HG02623 (cell line): ENCODE results near the gene PFAS.
"Not testable (repeated sequence)": the region's sequence is repeated elsewhere in the genome, so short reads cannot be mapped to it uniquely, and the experiment has no call there.

Experiments
- ATAC-seq: cut with Tn5 transposase; IDR thresholded peaks from one replicate; pipeline ENCODE4 v1.9.1; 2021; ENCODE audit warnings: moderate library complexity; ENCODE audit not compliant: unreplicated experiment

The PFAS gene

GRCh38 chr17:8248751-8249607, at the start of gene PFAS:
Gene PFAS (plus strand): TSS chr17:8249289. CDS start chr17:8253938, 4,649 bp downstream.
- ATAC-seq: peak; percentile 40

GRCh38 chr17:8204761-8205555, 44.1 kb upstream of the PFAS start:
- ATAC-seq: no peak

- ATAC-seq: no peak
These were observed 42.6 kb upstream of the PFAS start for GRCh38 chr17:8206536-8206935.

- ATAC-seq: peak; percentile 83
These were observed 39.0 kb upstream of the PFAS start, which contains the start of gene AURKB for GRCh38 chr17:8209907-8210760. Gene AURKB (minus strand): TSS chr17:8210575. CDS start chr17:8210224, 351 bp downstream.

- no peak for ATAC-seq
These were observed 38.2 kb upstream of the PFAS start for GRCh38 chr17:8210761-8211458.

- ATAC-seq: no peak
These were observed 36.5 kb upstream of the PFAS start for GRCh38 chr17:8212312-8213180.

- not testable (repeated sequence) for ATAC-seq
These were observed 35.1 kb upstream of the PFAS start for GRCh38 chr17:8214000-8214399.

- ATAC-seq: no peak
These were observed 28.1 kb upstream of the PFAS start for GRCh38 chr17:8220783-8221662.

GRCh38 chr17:8221663-8222379, 27.3 kb upstream of the PFAS start:
- ATAC-seq: peak; percentile 39

GRCh38 chr17:8222380-8222629, 26.8 kb upstream of the PFAS start:
- ATAC-seq: peak; percentile 31

- peak; percentile 17 for ATAC-seq
These were observed 26.3 kb upstream of the PFAS start for GRCh38 chr17:8222630-8223355.

GRCh38 chr17:8223356-8224126, 25.5 kb upstream of the PFAS start:
- no peak for ATAC-seq

- no peak for ATAC-seq
These were observed 23.9 kb upstream of the PFAS start for GRCh38 chr17:8224891-8225812.

GRCh38 chr17:8225813-8226535, 23.1 kb upstream of the PFAS start:
- no peak for ATAC-seq
